Motor neuron (in vitro differentiated cells): Measurements from ENCODE around the gene ABCA2. TPM values are rescaled to one million over a fixed set of nuclear protein-coding genes. Genes with fewer than 3 reads are reported as not detected.

Source experiments
- ATAC-seq, 8 experiments: fragments of 200-7000 bp; cut with Tn5 transposase; replicated peaks in 6 of 8; 2 replicates each; pipeline ENCODE4 v1.8.0; 2021; ENCODE audit warnings: mild to moderate bottlenecking in 8 of 8, moderate library complexity in 8 of 8
- H3K27ac ChIP-seq, 2 donors: fragments of 250-450 bp; sonication (Bioruptor Pico); 2 replicates each; pipeline ENCODE4 v1.9.0; 2021; ENCODE audit warnings: antibody characterized with exemption in 2 of 2, mild to moderate bottlenecking in 2 of 2, moderate library complexity in 1 of 2
- H3K4me1 ChIP-seq, 2 donors: fragments of 250-450 bp; sonication (Bioruptor Pico); replicated peaks in 1 of 2; 2 replicates each; pipeline ENCODE4 v1.6.1; 2021; ENCODE audit warnings: antibody characterized with exemption in 2 of 2, mild to moderate bottlenecking in 2 of 2, moderate library complexity in 1 of 2
- H3K4me3 ChIP-seq, 5 donors: fragments of 250-450 bp; sonication (Bioruptor Pico); 2 replicates each; pipeline ENCODE4 v1.9.0; 2021; ENCODE audit warnings: antibody characterized with exemption in 5 of 5, mild to moderate bottlenecking in 5 of 5, moderate library complexity in 4 of 5
- WGBS, 10 experiments: fragments of 450-650 bp; shearing (Covaris generic); methylation state at CpG; one replicate each; pipeline ENCODE4 v1.0.0; 2022; 5-methylcytosine and 5-hydroxymethylcytosine counted together
- in situ Hi-C, 9 experiments: fragments of 400-800 bp; cut with MboI; loops; one replicate each; pipeline ENCODE4 v1.15.0; 2021; ENCODE audit warnings: low sequenced_read_pairs in 9 of 9, low pct_unique_long_range_greater_than_20kb in 2 of 9; ENCODE audit not compliant: unreplicated experiment in 9 of 9
- total RNA-seq, 8 experiments: library from RNA; unstranded; fragments of 300-600 nt; gene quantifications; 2 replicates each; pipeline versions ENCODE4 v1.2.3 to v1.2.4, GENCODE V29; 2022

Gene ABCA2
- total RNA-seq, 8 experiments from 2014 or later = 8.1 to 27.9 (median 18.0) TPM

GRCh38 chr9:137021568-137021978 is 6.5 kb downstream of the ABCA2 start:
- in situ Hi-C loops = no loop called here
- Histone ChIP-seq H3K27ac (no peak overlapping the region), H3K4me3 (no peak overlapping the region), H3K4me1 (peaks cover 17% of the 10 kb centered on the region in 2 donors)
- ATAC-seq = peak in 1 of 8 experiments; percentile 11
- 40 to 100% methylated on average over 1 of the region's 6 CpGs; no CpG with 5 or more reads in 8 of the 10 experiments for WGBS, 10 experiments

DNA sequence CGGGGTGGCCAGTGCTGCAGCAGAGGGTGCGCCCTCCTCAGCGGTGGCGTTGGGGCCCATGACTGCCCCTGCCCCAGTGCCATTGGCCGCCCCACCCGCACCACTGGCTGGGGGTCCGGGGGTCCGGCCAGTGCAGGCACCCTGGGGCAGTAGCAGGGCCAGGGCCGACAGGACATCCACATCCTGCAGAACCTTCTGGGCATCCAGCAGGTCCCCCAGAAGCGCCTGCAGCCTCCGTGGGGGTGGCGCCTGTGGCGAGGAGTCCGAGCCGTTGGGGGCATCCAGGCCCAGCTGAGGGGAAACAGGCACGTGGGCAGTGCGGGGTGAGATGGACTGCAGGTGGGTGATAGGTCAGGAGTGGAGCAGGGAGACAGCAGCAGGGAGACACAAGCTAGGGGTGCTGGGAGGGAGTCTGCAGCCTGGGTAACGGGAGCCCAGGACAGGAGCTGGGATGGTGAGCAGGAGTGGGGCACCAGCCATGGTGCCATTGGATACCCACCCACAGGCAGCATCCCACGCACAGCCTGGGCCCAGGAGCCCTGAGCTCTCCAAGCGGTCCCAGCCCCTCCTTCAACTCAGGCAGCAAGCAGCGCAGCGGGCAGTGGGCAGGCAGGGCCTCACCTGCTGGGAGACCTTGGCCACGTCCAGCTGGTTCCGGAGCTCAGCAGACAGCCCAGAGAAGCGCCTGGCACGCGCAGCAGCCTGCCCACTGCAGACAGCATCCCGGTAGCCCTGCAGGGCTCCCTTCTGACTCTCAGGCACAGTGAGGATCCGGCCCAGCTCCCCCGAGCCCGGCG is 7.1 kb downstream of the ABCA2 start:
- Histone ChIP-seq H3K4me3 (no peak overlapping the region), H3K27ac (no peak overlapping the region), H3K4me1 (peaks cover 11% of the 10 kb centered on the region in 2 donors)
- ATAC-seq = no peak
- in situ Hi-C loops = no loop called here
- WGBS, 10 experiments = 93 to 100% (median 100%) methylated on average over 1 to 6 of the region's 32 CpGs; no CpG with 5 or more reads in 5 of the 10 experiments

DNA sequence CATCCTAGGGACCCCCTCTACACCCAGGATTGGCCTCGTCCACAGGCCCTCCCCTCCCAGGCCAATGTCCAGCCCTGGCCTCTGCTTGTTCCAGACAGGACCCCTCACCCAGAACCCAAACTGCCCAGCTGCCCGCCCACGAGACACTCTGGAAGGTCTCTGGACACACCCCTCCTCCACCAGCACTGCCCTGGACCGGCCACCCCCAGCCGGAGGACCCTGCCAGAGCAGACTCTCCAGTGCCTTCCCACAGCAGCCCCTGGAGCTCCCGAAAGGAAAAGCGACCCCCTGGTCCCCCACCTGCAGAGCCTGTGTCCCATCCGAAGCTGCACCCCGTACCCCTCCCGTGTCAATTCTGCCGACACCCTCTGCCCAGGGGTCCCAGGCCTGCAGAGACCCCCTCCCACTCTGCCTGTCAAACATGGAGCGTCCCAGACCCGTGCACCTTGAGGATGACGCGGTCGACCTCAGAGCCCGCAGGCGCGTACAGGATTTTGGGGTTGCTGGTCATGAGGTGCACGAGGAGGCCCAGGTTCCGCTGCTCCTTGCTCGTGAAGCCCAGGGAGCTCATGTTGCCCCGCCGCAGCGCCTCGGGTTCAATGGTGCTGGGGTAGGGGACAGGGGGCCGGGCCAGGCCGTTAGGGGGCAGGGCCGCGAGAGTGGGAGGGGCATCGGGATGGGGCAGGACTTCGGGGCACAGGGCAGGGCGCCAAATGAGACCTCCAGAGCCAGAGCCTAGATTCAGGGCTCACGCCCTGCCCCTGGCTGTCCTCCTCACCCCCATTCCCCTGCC is 8.0 kb downstream of the ABCA2 start:
- in situ Hi-C loops = no loop called here
- Histone ChIP-seq H3K27ac (no peak overlapping the region), H3K4me1 (peaks cover 2% of the 10 kb centered on the region in 2 donors), H3K4me3 (no peak overlapping the region)
- 87 to 100% (median 93%) methylated on average over 1 to 4 of the region's 34 CpGs; no CpG with 5 or more reads in 7 of the 10 experiments for whole genome bisulfite sequencing, 10 experiments
- ATAC-seq = no peak

DNA sequence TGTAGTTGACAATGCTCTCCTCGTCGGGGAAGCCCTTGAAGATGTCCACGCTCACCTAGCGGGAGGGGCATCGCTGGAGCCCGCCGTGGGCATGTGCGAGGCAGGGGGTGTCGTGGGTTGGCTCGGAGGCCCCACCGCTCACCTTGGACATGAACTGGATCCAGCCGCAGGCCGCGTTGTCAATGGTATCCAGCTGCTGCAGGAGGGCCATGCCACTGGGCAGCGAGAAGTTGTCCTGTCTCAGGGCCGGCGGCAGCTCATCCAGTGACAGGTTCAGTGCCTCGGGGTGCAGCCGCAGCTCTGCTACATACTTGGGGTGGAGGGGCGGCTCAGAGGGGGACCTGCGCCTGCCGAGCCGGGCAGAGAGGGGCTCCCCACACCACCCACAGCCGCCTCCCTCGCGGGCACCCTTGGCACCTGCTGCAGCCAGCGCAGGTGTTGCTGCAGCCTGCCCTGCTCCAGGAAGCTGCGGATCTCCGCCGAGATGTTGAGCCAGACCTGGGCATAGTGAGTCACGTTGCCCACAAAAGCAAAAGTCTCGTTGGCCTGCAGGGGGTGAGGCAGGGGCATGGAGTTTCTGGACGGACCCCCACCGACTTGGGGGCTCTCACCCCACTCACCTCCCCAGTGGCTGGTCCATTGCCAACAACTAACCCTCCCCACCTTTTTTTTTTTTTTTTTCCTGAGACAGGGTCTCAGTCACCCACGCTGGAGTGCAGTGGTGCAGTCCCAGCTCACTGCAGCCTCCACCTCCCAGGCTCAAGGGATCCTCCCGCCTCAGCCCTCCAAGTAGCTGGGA is 9.1 kb downstream of the ABCA2 start:
- ATAC-seq = no peak
- no peaks in the 10 kb centered on the region for H3K4me1 ChIP-seq
- in situ Hi-C loops = no loop called here
- H3K4me3 ChIP-seq = no peak overlapping the region
- H3K27ac ChIP-seq = no peak overlapping the region
- WGBS, 10 experiments = 85 to 100% (median 97%) methylated on average over 2 to 5 of the region's 36 CpGs; no CpG with 5 or more reads in 5 of the 10 experiments

GRCh38 chr9:137017791-137018497 is 10.1 kb downstream of the ABCA2 start:
- in situ Hi-C loops = no loop called here

DNA sequence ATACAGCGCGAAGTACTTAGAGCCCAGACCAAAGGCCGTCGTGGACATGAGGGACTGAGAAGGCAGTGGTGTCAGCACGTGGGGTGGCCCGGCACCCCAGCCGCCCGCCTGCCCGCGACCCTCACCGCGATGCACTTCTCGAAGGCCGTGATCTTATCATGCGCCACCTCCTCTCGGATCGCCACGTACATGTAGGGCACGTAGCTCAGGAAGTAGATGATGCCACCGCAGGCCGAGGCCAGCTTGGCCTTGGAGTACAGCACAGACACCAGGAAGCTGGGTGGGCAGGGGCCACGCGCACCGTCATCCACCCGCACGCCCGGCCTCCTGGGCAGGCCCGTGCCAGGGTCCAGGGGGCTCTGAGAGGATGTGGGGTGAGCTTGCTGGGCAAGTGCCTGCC is 11.0 kb downstream of the ABCA2 start:
- H3K4me1 ChIP-seq = no peaks in the 10 kb centered on the region
- H3K27ac ChIP-seq = no peak overlapping the region
- no peak overlapping the region for H3K4me3 ChIP-seq
- in situ Hi-C loops = no loop called here
- no peak for ATAC-seq
- WGBS, 10 experiments = 98 to 100% (median 98%) methylated on average over 3 to 12 of the region's 28 CpGs; no CpG with 5 or more reads in 7 of the 10 experiments

More at GRCh38 chr9:137017791-137018497, 10.1 kb downstream of the ABCA2 start:
- no peak for ATAC-seq
- no peaks in the 10 kb centered on the region for H3K4me1 ChIP-seq
- H3K27ac ChIP-seq = no peak overlapping the region
- no peak overlapping the region for H3K4me3 ChIP-seq
- no CpG with 5 or more reads among the region's 45 CpGs for WGBS, 10 experiments

- in situ Hi-C loops = no loop called here
- ATAC-seq = no peak
- H3K27ac ChIP-seq = no peak overlapping the region
- 93% methylated on average over 3 of the region's 16 CpGs; no CpG with 5 or more reads in 9 of the 10 experiments for WGBS, 10 experiments
- H3K4me1 ChIP-seq = no peaks in the 10 kb centered on the region
- H3K4me3 ChIP-seq = no peak overlapping the region
Observed at GRCh38 chr9:137016436-137016835, 11.6 kb downstream of the ABCA2 start.

- 100% methylated on average over 3 of the region's 21 CpGs; no CpG with 5 or more reads in 9 of the 10 experiments for WGBS, 10 experiments
- in situ Hi-C loops = no loop called here
- H3K4me3 ChIP-seq = no peak overlapping the region
- no peak overlapping the region for H3K27ac ChIP-seq
- no peaks in the 10 kb centered on the region for H3K4me1 ChIP-seq
- ATAC-seq = no peak
Observed at GRCh38 chr9:137015976-137016375, 12.1 kb downstream of the ABCA2 start.

DNA sequence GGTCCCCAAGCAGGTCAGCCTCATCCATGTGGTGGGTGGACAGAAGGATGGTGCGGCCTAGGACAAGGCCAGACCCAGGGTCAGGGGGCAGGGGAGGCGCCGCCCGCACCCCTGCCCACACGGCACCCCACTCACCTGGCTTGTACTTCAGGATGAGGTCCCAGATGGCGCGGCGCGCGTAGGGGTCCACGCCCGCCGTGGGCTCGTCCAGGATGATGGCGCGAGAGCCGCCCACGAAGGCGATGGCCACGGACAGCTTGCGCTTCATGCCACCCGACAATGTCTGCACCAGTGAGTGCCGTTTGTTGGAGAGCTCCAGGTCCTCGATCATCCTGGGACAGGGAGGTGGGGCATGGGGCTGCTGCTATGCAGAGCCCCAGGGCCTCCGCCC is 12.5 kb downstream of the ABCA2 start:
- Histone ChIP-seq H3K4me3 (no peak overlapping the region), H3K4me1 (no peaks in the 10 kb centered on the region), H3K27ac (no peak overlapping the region)
- WGBS, 10 experiments = 98% methylated on average over 8 of the region's 25 CpGs; no CpG with 5 or more reads in 9 of the 10 experiments
- in situ Hi-C loops = no loop called here
- ATAC-seq = no peak

DNA sequence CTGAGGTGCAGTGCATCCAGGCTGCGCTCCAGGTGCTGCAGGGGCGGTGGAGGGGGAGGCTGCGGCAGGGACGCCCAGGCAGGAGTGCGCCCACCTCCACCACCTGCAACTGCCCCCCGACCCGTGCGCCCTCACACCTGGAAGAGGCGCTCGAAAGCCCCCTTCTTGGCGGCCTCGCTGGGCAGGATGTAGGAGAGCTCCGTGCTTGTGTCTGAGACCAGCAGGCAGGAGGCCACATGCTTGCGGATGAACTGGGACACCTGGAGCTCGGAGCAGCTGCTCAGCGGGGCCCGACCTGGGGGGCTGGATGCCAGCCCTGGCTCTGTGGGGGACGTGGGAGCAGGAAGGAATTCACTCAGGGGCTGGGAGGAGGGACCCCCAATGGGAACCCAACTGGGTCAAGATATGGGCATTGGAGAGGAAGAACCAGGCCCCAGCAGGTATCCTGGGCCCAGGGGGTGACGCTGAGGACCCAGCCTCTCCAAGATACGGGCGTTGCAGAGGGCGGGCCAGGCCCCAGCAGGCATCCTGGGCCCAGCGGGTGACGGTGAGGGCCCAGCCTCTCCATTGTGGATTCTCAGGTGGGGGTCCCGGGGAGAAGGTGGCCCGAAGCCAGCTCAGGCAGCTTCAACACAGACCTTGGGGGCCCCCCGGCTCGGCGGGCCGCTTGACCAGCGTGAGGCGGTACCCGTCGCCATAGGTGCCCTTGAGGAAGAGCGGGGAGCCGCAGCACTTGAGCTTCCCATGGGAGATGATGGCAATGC is 13.1 kb downstream of the ABCA2 start:
- ATAC-seq = no peak
- H3K27ac ChIP-seq = no peak overlapping the region
- H3K4me3 ChIP-seq = no peak overlapping the region
- in situ Hi-C loops = no loop called here
- H3K4me1 ChIP-seq = no peaks in the 10 kb centered on the region
- 82 to 95% methylated on average over 4 of the region's 36 CpGs; no CpG with 5 or more reads in 8 of the 10 experiments for WGBS, 10 experiments

GRCh38 chr9:137014166-137014565 is 13.9 kb downstream of the ABCA2 start:
- in situ Hi-C loops = no loop called here
- H3K27ac ChIP-seq = no peak overlapping the region
- no peak overlapping the region for H3K4me3 ChIP-seq
- ATAC-seq = peak in 1 of 8 experiments; percentile 1
- WGBS, 10 experiments = no CpG with 5 or more reads among the region's 23 CpGs
- no peaks in the 10 kb centered on the region for H3K4me1 ChIP-seq

DNA sequence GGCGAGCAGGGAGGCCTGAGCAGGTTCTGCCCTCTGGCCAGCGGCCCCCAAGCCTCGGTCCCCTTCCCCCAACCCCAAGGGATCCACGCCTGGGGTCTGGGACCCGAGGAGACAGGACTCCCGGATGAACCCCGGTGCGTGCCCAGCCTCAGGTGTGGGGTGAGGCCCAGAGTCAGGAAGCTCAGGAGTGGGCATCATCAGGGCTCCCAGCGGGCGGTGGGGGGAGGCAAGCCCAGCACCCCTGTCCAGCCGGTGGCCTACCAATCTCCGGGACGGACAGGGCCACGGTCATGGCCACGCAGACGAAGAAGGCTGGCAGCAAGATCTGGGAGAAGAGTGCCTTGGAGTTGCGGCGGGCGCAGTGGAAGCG is 14.5 kb downstream of the ABCA2 start:
- 93% methylated on average over 3 of the region's 20 CpGs; no CpG with 5 or more reads in 9 of the 10 experiments for WGBS, 10 experiments
- Histone ChIP-seq H3K27ac (no peak overlapping the region), H3K4me1 (no peaks in the 10 kb centered on the region), H3K4me3 (no peak overlapping the region)
- peak in 1 of 8 experiments; percentile 3 for ATAC-seq
- in situ Hi-C loops = no loop called here
